Prostate gland (tissue), 2 donors: Measurements from ENCODE around the gene RADIL. TPM values are rescaled to one million over a fixed set of nuclear protein-coding genes. Genes with fewer than 3 reads are reported as not detected.

Source experiments
- DNase-seq: peaks from one replicate; pipeline ENCODE4 v3.0.0-alpha.2; 2019; ENCODE audit warnings: low spot score
- H3K27ac ChIP-seq, 2 donors: fragments of 200-600 bp; sonication (generic); 2 replicates each; pipeline ENCODE4 v1.5.1; 2017 to 2019
- H3K27me3 ChIP-seq: fragments of 200-600 bp; sonication (generic); replicated peaks from 2 replicates; pipeline ENCODE4 v1.5.1; 2019; ENCODE audit not compliant: insufficient read depth
- H3K36me3 ChIP-seq, 2 donors: fragments of 200-600 bp; sonication (generic); 1 replicate in 1 of 2; 2 replicates in 1 of 2; pipeline versions ENCODE4 v1.5.1 to v1.8.1; 2017 to 2019
- H3K4me1 ChIP-seq: fragments of 200-600 bp; sonication (generic); replicated peaks from 2 replicates; pipeline ENCODE4 v1.5.1; 2019
- H3K4me3 ChIP-seq, 2 donors: fragments of 200-600 bp; sonication (generic); 2 replicates each; pipeline ENCODE4 v1.5.1; 2017 to 2019
- H3K9me3 ChIP-seq: fragments of 200-600 bp; sonication (generic); 2 replicates; pipeline ENCODE4 v1.5.1; 2017
- POLR2A ChIP-seq: fragments of 450-650 bp; IDR thresholded peaks from one replicate; pipeline ENCODE4 v1.6.1; 2016; ENCODE audit warnings: antibody characterized with exemption, mild to moderate bottlenecking
- POLR2AphosphoS5 ChIP-seq: sonication (generic); formaldehyde crosslinking; IDR thresholded peaks from one replicate; pipeline ENCODE4 v1.6.1; 2017; ENCODE audit warnings: antibody characterized with exemption
- WGBS: methylation state at CpG from one replicate; pipeline ENCODE4 v1.1.5; 2018; 5-methylcytosine and 5-hydroxymethylcytosine counted together
- intact Hi-C: fragments of 100-400 bp; cut with DNase I; formaldehyde crosslinking; loops from one replicate; pipeline ENCODE4 v1.14.2; 2022
- total RNA-seq, 2 donors: library from RNA; depleted of rRNA; stranded (reverse); fragments of >200 nt; gene quantifications; one replicate each; pipeline ENCODE4 v1.1.0, GENCODE V29; 2016
- TF ChIP-seq, protein P1 (sequence below), 4 experiments: fragments of 200-600 bp in 2 of 4; fragments of 450-650 bp in 2 of 4; sonication (generic) in 2 of 4; IDR thresholded peaks; 1 replicate in 3 of 4; 2 replicates in 1 of 4; pipeline ENCODE4 v1.5.1; 2016 to 2019; ENCODE audit warnings: antibody characterized with exemption in 4 of 4, mild to moderate bottlenecking in 2 of 4, moderate library complexity in 2 of 4

The RADIL gene
- total RNA-seq, 2 donors from 2014 or later = 1.8 to 12.0 TPM

DNA sequence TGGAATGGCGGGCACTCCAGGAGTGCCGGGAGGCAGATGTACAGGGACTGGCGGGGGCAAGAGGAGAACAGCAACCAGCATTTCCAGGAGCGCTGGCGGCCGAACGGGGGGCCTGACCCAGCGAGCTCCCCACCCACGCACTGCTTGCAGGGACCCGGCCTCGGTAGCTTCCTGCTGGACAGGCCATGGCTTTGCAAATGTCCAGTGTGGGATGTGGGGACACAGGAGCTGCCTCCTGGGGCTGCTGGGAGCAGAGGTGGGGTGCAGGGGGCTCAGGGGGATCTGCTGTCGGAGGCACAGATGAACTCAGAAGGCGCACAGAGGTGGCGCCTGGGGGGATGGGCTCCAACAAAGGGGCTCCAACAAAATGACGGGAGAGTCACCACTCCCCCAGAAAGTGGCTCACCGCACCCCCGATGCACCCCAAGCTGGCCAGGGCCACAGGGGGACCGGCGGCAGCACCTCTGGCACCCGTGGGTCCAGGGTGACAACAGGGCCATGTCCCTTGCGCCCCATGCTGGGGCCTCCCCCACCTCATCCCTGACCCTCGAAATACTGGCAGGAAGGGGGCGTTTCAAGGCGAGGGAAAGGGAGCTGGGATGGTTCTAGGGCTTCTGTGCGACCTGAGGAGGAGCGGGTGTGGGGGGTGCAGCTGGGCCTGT is 67.0 kb downstream of the RADIL start:
- no peaks in the 10 kb centered on the region for H3K4me1 ChIP-seq
- 93% methylated on average over 26 of the region's 26 CpGs for whole genome bisulfite sequencing
- H3K36me3 ChIP-seq = no peaks in the 10 kb centered on the region
- no peak overlapping the region for H3K4me3 ChIP-seq
- no peak overlapping the region for H3K27ac ChIP-seq
- H3K9me3 ChIP-seq = no peaks in the 10 kb centered on the region
- TF ChIP-seq POLR2AphosphoS5 (no peak), POLR2A (no peak)
- TF ChIP-seq, protein P1, sequence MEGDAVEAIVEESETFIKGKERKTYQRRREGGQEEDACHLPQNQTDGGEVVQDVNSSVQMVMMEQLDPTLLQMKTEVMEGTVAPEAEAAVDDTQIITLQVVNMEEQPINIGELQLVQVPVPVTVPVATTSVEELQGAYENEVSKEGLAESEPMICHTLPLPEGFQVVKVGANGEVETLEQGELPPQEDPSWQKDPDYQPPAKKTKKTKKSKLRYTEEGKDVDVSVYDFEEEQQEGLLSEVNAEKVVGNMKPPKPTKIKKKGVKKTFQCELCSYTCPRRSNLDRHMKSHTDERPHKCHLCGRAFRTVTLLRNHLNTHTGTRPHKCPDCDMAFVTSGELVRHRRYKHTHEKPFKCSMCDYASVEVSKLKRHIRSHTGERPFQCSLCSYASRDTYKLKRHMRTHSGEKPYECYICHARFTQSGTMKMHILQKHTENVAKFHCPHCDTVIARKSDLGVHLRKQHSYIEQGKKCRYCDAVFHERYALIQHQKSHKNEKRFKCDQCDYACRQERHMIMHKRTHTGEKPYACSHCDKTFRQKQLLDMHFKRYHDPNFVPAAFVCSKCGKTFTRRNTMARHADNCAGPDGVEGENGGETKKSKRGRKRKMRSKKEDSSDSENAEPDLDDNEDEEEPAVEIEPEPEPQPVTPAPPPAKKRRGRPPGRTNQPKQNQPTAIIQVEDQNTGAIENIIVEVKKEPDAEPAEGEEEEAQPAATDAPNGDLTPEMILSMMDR (IDR thresholded peaks at IDR 0.05) = no peak
- no peak for DNase-seq
- intact Hi-C loops = no loop called here
- no peaks in the 10 kb centered on the region for H3K27me3 ChIP-seq

DNA sequence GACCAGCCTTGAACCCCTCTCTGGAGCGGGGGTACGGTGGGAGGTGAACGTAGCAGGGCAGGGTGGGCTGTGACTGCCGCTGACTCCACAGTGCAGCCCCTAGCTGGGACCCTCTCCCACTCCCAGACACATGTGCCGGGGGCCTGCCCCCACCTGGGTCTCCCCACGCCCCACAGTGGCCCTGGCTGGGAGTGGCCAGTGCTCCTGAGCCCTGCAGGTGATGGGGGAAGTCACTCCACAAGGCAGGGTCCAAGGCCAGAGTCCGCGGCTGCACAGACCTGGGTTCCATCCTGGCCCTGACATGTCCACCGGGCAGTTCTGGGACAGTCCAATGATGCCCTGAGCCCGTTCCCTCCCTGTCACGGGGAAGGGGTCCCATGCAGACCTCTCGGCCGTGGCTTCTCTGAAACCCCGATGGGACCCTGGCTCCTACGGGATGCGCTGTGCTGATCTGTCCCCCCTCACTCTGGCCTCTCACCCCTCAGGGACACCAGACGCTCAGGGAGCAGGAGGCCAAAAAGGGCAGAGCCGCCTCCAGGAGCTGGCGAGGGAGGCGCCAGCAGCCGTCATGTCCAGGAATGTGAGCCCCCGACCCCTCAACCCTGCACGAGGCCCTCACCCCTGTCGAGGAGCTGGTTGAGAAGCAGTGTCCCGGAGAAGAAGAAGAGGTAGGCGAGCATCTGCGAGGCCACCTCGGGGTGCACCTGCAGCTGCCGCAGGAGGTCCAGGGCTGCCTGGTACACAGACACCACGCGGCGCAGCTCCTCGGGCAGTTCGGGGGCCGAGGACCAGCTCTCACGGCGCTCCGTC is 67.7 kb downstream of the RADIL start:
- Histone ChIP-seq H3K27ac (no peak overlapping the region), H3K36me3 (no peaks in the 10 kb centered on the region), H3K9me3 (no peaks in the 10 kb centered on the region), H3K4me1 (no peaks in the 10 kb centered on the region), H3K4me3 (no peak overlapping the region), H3K27me3 (no peaks in the 10 kb centered on the region)
- no peak for DNase-seq
- TF ChIP-seq POLR2AphosphoS5 = no peak
- TF ChIP-seq, protein P1 (IDR thresholded peaks at IDR 0.05) = no peak
- no peak for TF ChIP-seq POLR2A
- intact Hi-C loops = no loop called here
- WGBS = 89% methylated on average over 38 of the region's 38 CpGs

DNA sequence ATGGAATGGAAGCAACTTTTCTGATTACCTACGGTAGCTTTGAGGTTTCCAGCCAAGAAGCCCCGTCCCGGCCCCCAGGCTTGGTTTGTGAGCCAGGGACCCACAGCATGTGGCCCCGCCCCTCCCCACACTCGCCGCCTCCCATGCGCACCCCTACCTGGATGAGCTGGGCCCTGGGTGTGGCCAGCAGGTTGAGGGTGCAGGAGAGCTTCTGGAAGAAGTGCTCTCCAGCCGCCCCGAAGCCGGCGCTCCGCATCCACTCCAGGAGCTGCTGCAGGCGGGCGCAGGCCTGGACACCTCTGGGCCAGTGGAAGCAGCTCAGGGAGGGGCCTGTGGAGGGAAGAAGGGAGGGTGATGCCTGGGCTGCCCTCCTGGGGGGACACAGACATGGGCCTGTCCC is 68.4 kb downstream of the RADIL start:
- no peak for DNase-seq
- Histone ChIP-seq H3K4me1 (no peaks in the 10 kb centered on the region), H3K4me3 (no peak overlapping the region), H3K9me3 (no peaks in the 10 kb centered on the region), H3K27me3 (no peaks in the 10 kb centered on the region), H3K27ac (no peak overlapping the region), H3K36me3 (no peaks in the 10 kb centered on the region)
- intact Hi-C loops = no loop called here
- WGBS = 96% methylated on average over 13 of the region's 14 CpGs
- TF ChIP-seq POLR2AphosphoS5 (no peak), POLR2A (no peak)
- TF ChIP-seq, protein P1 (IDR thresholded peaks at IDR 0.05) = no peak

DNA sequence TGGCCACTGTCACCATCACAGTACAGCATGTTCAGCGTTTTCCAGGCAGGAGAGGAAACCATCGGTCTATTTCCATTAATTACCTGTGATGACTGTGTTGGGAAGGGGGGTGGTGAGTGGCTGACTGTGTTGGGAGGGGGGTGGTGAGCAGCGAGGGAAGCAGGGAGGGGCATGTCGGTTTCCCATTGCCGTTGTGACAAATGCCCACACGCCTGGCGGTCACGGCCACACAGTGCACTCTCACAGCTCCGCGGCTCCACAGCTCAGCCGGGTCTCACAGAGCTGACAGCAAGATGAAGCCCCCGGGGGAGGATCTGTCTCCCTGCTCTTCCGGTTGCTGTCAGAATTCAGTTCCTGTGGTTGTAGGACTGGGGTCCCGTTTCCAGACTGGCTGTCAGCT is 69.1 kb downstream of the RADIL start:
- Histone ChIP-seq H3K4me1 (no peaks in the 10 kb centered on the region), H3K27me3 (no peaks in the 10 kb centered on the region), H3K9me3 (no peaks in the 10 kb centered on the region), H3K4me3 (no peak overlapping the region), H3K27ac (no peak overlapping the region), H3K36me3 (no peaks in the 10 kb centered on the region)
- intact Hi-C loops = no loop called here
- DNase-seq = no peak
- TF ChIP-seq, protein P1 (IDR thresholded peaks at IDR 0.05) = no peak
- TF ChIP-seq POLR2AphosphoS5 (no peak), POLR2A (no peak)
- WGBS = 57% methylated on average over 14 of the region's 14 CpGs
